HG02571 (cell line): ENCODE measurements around the gene PTOV1.

Source experiments
- ATAC-seq: cut with Tn5 transposase; IDR thresholded peaks from one replicate; pipeline ENCODE4 v1.9.1; 2021; ENCODE audit warnings: mild to moderate bottlenecking, moderate library complexity; ENCODE audit not compliant: unreplicated experiment

PTOV1 gene

GRCh38 chr19:49843265-49843664, 7.7 kb upstream of the PTOV1 start:
- ATAC-seq: no peak

GRCh38 chr19:49844138-49845095, 6.5 kb upstream of the PTOV1 start:
- no peak for ATAC-seq

- no peak for ATAC-seq
Measured at GRCh38 chr19:49845414-49845813, 5.5 kb upstream of the PTOV1 start.

- no peak for ATAC-seq
Measured at GRCh38 chr19:49846408-49846807, 4.6 kb upstream of the PTOV1 start.

GRCh38 chr19:49847731-49848696, 2.9 kb upstream of the PTOV1 start:
- ATAC-seq: no peak

GRCh38 chr19:49848938-49849337, 2.0 kb upstream of the PTOV1 start:
- no peak for ATAC-seq

- ATAC-seq: no peak
Measured at GRCh38 chr19:49849433-49850220, 1.3 kb upstream of the PTOV1 start.

- ATAC-seq: no peak
Measured at GRCh38 chr19:49850221-49850486, 805 bp upstream of the PTOV1 start.

GRCh38 chr19:49851456-49852259, 699 bp downstream of the PTOV1 start:
- ATAC-seq: no peak

- ATAC-seq: no peak
Measured at GRCh38 chr19:49852631-49853126, 1.7 kb downstream of the PTOV1 start.

- no peak for ATAC-seq
Measured at GRCh38 chr19:49853852-49854377, 3.0 kb downstream of the PTOV1 start.

GRCh38 chr19:49854378-49855263, 3.7 kb downstream of the PTOV1 start:
- ATAC-seq: no peak

GRCh38 chr19:49855277-49855675, 4.3 kb downstream of the PTOV1 start:
- ATAC-seq: no peak

GRCh38 chr19:49855676-49856573, 5.0 kb downstream of the PTOV1 start:
- ATAC-seq: no peak

- no peak for ATAC-seq
Measured at GRCh38 chr19:49856574-49857021, 5.6 kb downstream of the PTOV1 start.

GRCh38 chr19:49857061-49857837, 6.3 kb downstream of the PTOV1 start:
- no peak for ATAC-seq

GRCh38 chr19:49857838-49858087, 6.8 kb downstream of the PTOV1 start:
- ATAC-seq: no peak
